Upper lobe of left lung (tissue), 6 donors: ENCODE data around the gene TBC1D4. TPM values are rescaled to one million over a fixed set of nuclear protein-coding genes. Genes with fewer than 3 reads are reported as not detected.

Source experiments
- ATAC-seq, 2 donors: fragments of 200-7000 bp; cut with Tn5 transposase; one replicate each; pipeline ENCODE4 v1.9.1; 2022; ENCODE audit warnings: mild to moderate bottlenecking in 2 of 2, moderate library complexity in 2 of 2; ENCODE audit not compliant: low FRiP score in 2 of 2
- DNase-seq, 2 donors: peaks; one replicate each; pipeline ENCODE4 v3.0.0-alpha.2; 2019 to 2020
- H3K27ac ChIP-seq, 4 donors: fragments of 200-600 bp; sonication (generic); one replicate each; pipeline ENCODE4 v1.5.1; 2016 to 2019
- H3K27me3 ChIP-seq, 4 donors: fragments of 200-600 bp; sonication (generic); one replicate each; pipeline ENCODE4 v1.5.1; 2017 to 2019
- H3K36me3 ChIP-seq, 4 donors: fragments of 200-600 bp; sonication (generic); one replicate each; pipeline ENCODE4 v1.5.1; 2016 to 2019
- H3K4me1 ChIP-seq, 4 donors: fragments of 200-600 bp; sonication (generic); one replicate each; pipeline ENCODE4 v1.5.1; 2018 to 2019
- H3K4me3 ChIP-seq, 4 donors: fragments of 200-600 bp; sonication (generic); one replicate each; pipeline ENCODE4 v1.5.1; 2017 to 2019; ENCODE audit warnings: mild to moderate bottlenecking in 2 of 4, moderate library complexity in 1 of 4
- H3K9me3 ChIP-seq, 4 donors: fragments of 200-600 bp; sonication (generic); one replicate each; pipeline ENCODE4 v1.5.1; 2018 to 2019
- CTCF ChIP-seq, 6 experiments: fragments of 450-650 bp in 4 of 6; fragments of 200-600 bp in 2 of 6; sonication (generic) in 2 of 6; IDR thresholded peaks; one replicate each; pipeline ENCODE4 v1.5.1; 2016 to 2019; ENCODE audit warnings: antibody characterized with exemption in 6 of 6
- EP300 ChIP-seq, 4 donors: sonication (generic); formaldehyde crosslinking; IDR thresholded peaks; one replicate each; pipeline ENCODE4 v1.5.1; 2017; ENCODE audit warnings: antibody characterized with exemption in 4 of 4, control low read depth in 2 of 4
- POLR2A ChIP-seq, 4 donors: fragments of 450-650 bp; IDR thresholded peaks; one replicate each; pipeline ENCODE4 v1.5.1; 2016 to 2017; ENCODE audit warnings: antibody characterized with exemption in 4 of 4, mild to moderate bottlenecking in 2 of 4
- POLR2AphosphoS5 ChIP-seq, 2 donors: sonication (generic); formaldehyde crosslinking; IDR thresholded peaks; one replicate each; pipeline ENCODE4 v1.5.1; 2017; ENCODE audit warnings: antibody characterized with exemption in 2 of 2
- WGBS, 2 donors: methylation state at CpG; one replicate each; pipeline ENCODE4 v1.1.5; 2017 to 2018; 5-methylcytosine and 5-hydroxymethylcytosine counted together
- total RNA-seq, 6 donors: library from RNA; depleted of rRNA in 4 of 6; stranded (reverse); fragments of >200 nt in 4 of 6; gene quantifications; one replicate each; pipeline versions ENCODE4 v1.1.0 to v1.2.1, GENCODE V29; 2016 to 2021
- donor health status: DM: no; HTN: no; CAD: no; lungs with moderate emphysema.
- donor health status: DM: no; HTN: yes; CAD: no; lungs with severe emphysema.

The TBC1D4 gene
- total RNA-seq, 6 donors from 2014 or later, result 26.1 to 97.4 (median 30.7) TPM

- WGBS, 2 donors, result 81 to 82% methylated on average over 8 of the region's 8 CpGs
- no peak for TF ChIP-seq CTCF (IDR thresholded peaks at IDR 0.05)
- no peak for TF ChIP-seq POLR2AphosphoS5 (IDR thresholded peaks at IDR 0.05)
- no peak for TF ChIP-seq POLR2A (IDR thresholded peaks at IDR 0.05)
- TF ChIP-seq EP300 (IDR thresholded peaks at IDR 0.05), result no peak
- H3K27ac ChIP-seq, result no peak overlapping the region
- no peak overlapping the region for H3K4me3 ChIP-seq
- DNase-seq (no peak), ATAC-seq (no peak)
- H3K36me3 ChIP-seq, result no peaks in the 10 kb centered on the region
- H3K27me3 ChIP-seq, result no peaks in the 10 kb centered on the region
- H3K4me1 ChIP-seq, result peaks cover 0 to 3% (median 0%) of the 10 kb centered on the region in 4 donors
- H3K9me3 ChIP-seq, result no peaks in the 10 kb centered on the region
Measured at GRCh38 chr13:75430436-75431209, 51.3 kb downstream of the TBC1D4 start.

- peaks cover 3 to 13% (median 5%) of the 10 kb centered on the region in 4 donors for H3K4me1 ChIP-seq
- no peak for ATAC-seq
Measured at GRCh38 chr13:75426421-75426820, 55.5 kb downstream of the TBC1D4 start.

GRCh38 chr13:75425216-75426009 is 56.6 kb downstream of the TBC1D4 start:
- no peak for TF ChIP-seq POLR2A (IDR thresholded peaks at IDR 0.05)
- no peak for TF ChIP-seq POLR2AphosphoS5 (IDR thresholded peaks at IDR 0.05)
- TF ChIP-seq CTCF (IDR thresholded peaks at IDR 0.05), result no peak
- no peak for TF ChIP-seq EP300 (IDR thresholded peaks at IDR 0.05)
- ATAC-seq (no peak), DNase-seq (no peak)
- Histone ChIP-seq H3K27me3 (no peaks in the 10 kb centered on the region), H3K4me3 (no peak overlapping the region), H3K4me1 (peaks cover 3 to 18% (median 12%) of the 10 kb centered on the region in 4 donors), H3K9me3 (no peaks in the 10 kb centered on the region), H3K36me3 (no peaks in the 10 kb centered on the region), H3K27ac (no peak overlapping the region)
- WGBS, 2 donors, result 90 to 95% methylated on average over 3 of the region's 3 CpGs

More at GRCh38 chr13:75426421-75426820, 55.5 kb downstream of the TBC1D4 start:
- no peak overlapping the region for H3K27ac ChIP-seq
- no peaks in the 10 kb centered on the region for H3K27me3 ChIP-seq
- H3K4me3 ChIP-seq, result no peak overlapping the region
- H3K9me3 ChIP-seq, result no peaks in the 10 kb centered on the region
- TF ChIP-seq EP300 (IDR thresholded peaks at IDR 0.05) (no peak), CTCF (IDR thresholded peaks at IDR 0.05) (no peak), POLR2AphosphoS5 (IDR thresholded peaks at IDR 0.05) (no peak), POLR2A (IDR thresholded peaks at IDR 0.05) (no peak)
- no peak for DNase-seq
- no peaks in the 10 kb centered on the region for H3K36me3 ChIP-seq

- no peak for DNase-seq
- no peak for ATAC-seq
- H3K27me3 ChIP-seq, result no peaks in the 10 kb centered on the region
- H3K4me1 ChIP-seq, result peaks cover 9 to 29% (median 19%) of the 10 kb centered on the region in 4 donors
- no peak for TF ChIP-seq POLR2AphosphoS5 (IDR thresholded peaks at IDR 0.05)
- no peak for TF ChIP-seq CTCF (IDR thresholded peaks at IDR 0.05)
- TF ChIP-seq POLR2A (IDR thresholded peaks at IDR 0.05), result no peak
- no peaks in the 10 kb centered on the region for H3K36me3 ChIP-seq
- no peak overlapping the region for H3K4me3 ChIP-seq
- WGBS, 2 donors, result 92 to 96% methylated on average over 3 of the region's 3 CpGs
- no peaks in the 10 kb centered on the region for H3K9me3 ChIP-seq
- no peak overlapping the region for H3K27ac ChIP-seq
Measured at GRCh38 chr13:75423946-75424345, 58.0 kb downstream of the TBC1D4 start.
